ENCODE data around the gene GJB3.
"Not testable (repeated sequence)": the region's sequence is repeated elsewhere in the genome, so short reads cannot be mapped to it uniquely, and the experiment has no call there.

Gene GJB3

DNA sequence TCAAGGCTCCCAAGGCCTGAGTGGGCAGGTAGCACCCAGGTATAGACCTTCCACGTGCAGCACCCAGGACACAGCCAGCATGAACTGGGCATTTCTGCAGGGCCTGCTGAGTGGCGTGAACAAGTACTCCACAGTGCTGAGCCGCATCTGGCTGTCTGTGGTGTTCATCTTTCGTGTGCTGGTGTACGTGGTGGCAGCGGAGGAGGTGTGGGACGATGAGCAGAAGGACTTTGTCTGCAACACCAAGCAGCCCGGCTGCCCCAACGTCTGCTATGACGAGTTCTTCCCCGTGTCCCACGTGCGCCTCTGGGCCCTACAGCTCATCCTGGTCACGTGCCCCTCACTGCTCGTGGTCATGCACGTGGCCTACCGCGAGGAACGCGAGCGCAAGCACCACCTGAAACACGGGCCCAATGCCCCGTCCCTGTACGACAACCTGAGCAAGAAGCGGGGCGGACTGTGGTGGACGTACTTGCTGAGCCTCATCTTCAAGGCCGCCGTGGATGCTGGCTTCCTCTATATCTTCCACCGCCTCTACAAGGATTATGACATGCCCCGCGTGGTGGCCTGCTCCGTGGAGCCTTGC is 19.7 kb upstream of the GJB3 start:
- DNase-seq, result no peak

DNA sequence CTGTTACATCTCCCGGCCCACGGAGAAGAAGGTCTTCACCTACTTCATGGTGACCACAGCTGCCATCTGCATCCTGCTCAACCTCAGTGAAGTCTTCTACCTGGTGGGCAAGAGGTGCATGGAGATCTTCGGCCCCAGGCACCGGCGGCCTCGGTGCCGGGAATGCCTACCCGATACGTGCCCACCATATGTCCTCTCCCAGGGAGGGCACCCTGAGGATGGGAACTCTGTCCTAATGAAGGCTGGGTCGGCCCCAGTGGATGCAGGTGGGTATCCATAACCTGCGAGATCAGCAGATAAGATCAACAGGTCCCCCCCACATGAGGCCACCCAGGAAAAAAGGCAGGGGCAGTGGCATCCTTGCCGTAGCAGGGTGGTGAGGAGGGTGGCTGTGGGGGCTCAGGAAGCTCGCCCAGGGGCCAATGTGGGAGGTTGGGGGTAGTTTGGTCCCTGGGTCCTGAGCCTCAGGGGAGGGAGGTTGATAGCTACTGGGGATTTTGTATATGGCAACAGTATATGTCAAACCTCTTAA is 19.2 kb upstream of the GJB3 start:
- DNase-seq, result no peak

DNA sequence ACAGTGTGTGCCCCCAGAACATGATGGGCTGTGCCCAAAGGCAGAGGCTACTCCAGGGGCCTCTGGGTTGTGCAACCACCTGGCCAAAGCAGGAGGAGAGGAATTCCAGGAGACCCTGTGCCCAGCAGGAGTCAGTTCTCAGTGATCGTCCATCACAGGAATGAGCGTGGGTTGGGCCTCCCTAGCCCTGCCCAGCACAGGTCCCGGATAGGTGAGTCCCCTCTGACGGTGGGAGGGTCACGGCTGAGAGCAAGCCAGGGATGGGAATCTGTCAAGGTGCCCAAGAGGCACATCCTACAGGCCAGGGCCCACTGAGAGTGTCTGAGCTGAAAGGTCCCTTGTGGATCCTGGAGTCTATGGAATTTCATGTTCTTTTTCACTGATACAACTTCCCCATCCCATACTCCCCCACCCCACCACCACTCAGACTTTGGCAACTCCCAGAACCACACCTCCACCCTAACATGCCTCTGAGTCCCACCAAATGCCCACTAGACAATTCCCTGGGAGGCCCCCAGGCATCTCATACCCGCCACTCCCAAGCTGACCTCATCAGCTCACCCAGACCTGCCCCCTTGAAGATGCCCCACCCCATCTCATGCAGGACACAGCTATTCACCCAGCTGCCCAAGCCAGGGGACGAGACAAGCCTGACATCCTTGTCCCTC is 18.4 kb upstream of the GJB3 start:
- no peak for DNase-seq

DNA sequence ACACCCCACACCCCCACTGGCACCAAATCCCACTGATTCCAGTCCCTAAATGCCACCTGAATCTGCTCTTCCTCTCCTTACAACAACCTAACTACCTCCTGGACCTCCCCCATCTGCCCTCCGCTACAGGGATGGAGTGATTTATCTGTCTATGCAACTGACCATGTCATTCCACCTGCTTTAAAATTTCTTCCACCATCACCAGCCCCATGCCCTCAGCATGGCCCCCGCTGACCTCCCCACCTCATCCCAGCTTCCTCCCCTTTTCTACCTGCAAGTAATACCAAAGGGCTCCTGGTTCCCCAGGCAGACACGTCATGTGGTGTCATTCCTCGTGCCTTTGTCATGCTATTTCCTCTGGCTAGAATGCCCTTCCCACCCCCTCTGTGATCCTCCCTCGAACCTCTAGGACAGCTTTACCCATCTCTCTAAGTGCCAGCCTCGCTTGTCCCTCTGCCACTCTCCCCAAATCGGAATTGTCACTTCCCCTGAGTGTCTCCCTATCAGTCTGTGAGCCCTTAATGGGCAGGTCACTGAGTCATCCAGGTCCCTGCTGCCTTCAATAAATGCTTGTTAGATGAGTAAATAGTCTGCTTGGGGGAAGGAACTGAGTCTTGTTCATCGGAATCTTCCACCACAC is 17.8 kb upstream of the GJB3 start:
- no peak for DNase-seq

DNA sequence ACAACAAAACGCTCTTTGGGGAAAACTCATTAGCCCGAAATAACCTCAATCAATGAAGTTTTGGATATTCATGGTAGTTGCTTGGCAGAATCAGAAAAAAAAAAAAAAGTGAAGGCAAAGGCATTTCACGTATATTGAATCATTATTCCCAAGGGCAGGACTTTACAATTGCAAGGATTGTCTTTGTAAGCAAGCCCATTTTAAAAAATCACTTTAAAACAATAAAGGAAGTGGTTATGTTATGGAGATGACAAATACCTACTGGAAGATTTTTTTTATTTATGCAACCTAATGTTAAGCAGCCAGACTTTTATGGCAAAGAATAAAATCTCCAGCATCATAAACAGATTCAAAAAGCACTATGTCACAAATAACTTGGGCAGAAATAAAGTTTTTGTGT is 12.2 kb upstream of the GJB3 start:
- DNase-seq, result no peak

DNA sequence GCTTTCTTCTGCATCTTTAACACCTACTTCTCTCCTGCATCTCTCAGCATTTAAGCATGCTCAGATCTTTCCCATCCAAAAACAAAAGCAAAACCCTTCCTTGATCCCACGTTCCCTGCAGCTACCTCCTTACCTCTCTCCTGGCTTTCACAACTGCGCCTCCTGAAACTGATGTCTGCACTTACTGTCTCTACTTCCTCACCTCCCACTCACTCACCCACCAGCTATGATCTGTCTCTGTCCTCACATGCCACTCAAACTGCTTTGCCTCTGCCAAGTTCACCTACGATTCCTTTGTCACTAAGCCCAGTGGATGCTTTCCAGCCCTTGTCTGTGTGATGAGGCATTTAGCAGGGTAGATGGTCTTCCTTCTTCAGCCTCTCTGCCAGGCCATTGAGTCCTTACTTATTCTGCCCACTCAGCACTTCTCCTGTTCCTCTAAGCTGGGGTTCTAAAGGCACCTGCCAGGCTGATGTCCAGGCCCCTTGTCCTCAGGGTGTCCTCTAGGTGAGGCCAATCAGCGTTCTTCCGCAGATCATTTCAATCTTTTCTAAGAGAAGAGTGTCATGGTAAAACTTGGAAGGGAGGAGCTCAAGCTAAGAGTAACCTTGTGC is 10.0 kb upstream of the GJB3 start:
- no peak for DNase-seq

DNA sequence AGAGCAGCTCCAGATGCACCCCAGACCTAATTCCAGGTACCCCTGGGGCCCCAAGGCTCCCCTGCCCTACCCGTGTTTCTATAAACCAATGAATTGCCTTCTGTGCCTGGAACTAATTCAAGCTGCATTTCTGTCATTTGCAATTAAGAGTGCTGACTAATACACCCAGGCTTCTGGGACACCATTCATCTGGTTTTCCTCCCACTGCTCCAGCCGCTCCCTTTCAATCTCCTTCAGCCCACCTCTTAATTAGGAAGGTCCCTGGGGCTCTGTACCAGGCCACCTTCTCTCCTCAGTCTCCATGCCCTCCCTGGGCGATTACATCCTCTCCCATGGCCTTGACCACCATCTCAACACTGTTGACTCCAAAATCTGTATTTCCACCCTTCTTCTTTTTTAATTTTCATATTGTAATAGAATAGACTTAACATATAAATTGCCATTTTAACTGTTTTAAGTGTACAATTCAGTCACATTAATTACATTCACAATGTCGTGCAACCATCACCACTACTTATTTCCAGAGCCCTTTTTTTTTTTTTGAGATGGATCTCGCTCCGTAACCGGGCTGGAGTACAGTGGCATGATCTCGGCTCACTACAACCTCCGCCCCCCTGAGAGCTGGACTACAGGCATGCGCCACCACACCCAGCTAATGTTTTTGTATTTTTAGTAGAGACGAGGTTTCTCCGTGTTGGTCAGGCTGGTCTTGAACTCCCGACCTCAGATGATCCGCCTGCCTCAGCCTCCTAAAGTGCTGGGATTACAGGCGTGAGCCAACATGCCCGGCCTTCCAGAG is 9.2 kb upstream of the GJB3 start:
- no peak for DNase-seq

DNA sequence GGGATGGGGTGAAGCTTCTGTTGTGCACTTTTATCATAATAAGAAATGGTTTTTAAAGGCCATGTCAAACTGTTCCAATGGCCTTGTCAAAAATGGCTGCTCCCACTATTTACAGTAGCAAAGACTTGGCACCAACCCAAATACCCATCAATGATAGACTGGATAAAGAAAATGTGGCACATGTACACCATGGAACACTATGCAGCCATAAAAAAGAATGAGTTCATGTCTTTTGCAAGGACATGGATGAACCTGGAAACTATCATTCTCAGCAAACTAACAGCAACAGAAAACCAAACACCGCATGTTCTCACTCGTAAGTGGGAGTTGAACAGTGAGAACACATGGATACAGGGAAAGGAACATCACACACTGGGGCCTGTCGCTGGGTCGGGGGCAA is 7.9 kb upstream of the GJB3 start:
- not testable (repeated sequence) for DNase-seq

DNA sequence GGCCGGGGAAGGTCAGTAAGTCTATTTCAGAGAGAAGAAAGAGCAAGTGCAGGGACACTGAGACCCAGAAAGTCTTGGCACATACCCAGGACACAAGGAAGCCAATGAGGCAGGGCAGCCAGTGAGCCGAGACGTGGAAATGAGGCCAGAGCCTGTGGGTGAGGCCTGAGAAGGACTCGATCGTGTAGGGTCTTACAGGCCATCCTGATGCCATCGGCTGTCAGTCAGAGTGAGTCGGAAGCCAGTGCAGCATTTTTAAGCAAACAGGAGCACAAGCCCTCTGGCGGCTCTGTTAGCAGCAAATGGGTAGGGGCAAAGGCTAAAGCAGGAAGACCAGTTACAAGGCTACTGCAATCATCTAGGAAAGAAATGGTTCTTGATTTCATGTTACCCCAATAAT is 6.1 kb upstream of the GJB3 start:
- DNase-seq, result no peak

DNA sequence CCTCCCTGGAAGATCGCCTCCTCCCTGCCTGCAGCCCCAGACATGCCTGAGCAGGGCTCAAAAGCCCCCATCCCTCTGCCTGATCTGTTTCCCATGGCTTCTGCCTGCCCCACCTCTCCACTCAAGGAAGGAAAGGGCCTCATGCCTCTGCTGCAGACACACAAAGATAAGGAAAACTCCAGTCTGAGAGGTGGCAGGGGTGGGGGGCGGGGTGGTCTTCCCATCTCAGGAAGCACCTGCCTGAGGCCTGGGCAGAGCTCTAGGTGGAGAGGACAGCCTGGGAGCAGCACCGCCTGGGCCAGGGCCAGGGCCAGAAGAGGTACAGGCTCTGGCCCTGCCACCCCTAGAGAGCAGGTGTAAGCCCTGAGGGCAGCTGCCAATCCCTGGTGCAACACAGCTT is 4.1 kb upstream of the GJB3 start:
- DNase-seq, result no peak

DNA sequence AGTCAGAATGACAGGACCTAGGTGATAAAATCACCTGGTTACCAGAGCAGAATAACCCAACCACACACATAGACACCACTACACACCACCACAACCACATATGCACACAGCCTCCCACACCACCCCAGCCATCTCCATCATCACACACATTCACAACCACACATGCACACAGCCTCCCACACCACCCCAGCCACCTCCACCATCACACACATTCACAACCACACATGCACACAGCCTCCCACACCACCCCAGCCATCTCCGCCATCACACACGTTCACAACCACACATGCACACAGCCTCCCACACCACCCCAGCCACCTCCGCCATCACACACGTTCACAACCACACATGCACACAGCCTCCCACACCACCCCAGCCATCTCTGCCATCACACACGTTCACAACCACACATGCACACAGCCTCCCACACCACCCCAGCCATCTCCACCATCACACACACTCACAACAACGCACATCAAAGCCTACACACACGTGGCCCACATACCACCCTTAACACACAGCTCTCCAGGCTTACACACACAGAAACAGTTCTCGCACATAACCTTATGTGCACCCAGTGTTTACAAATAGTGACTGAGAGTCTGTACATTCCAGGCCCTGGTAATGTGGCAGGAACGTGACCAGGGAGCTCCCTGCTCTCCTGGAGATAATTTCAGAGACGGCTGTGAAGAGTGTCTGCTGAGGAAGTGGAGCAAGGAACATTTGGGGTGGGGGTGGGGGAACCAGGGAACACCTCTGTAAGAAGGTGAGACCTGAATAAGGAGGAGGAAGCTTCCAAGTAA is 3.3 kb upstream of the GJB3 start:
- DNase-seq, result no peak

DNA sequence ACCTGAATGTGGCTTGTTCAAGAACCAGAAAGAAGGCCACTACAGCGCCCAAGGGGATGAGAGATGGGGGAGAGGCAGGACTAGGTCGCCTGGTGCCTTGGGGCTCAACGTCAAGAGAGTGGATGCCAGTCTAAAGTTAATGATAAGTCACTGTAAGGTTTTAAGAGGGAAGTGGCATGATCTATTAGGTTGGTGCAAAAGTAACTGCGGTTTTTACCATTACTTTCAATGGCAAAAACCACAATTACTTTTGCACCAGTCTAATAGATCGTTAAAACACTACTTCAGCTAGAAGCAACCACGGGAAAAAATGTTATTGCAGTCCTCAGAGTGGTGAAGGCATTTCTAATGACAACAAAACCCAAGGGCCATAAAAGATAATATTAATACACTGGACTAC is 2.6 kb upstream of the GJB3 start:
- no peak for DNase-seq

DNA sequence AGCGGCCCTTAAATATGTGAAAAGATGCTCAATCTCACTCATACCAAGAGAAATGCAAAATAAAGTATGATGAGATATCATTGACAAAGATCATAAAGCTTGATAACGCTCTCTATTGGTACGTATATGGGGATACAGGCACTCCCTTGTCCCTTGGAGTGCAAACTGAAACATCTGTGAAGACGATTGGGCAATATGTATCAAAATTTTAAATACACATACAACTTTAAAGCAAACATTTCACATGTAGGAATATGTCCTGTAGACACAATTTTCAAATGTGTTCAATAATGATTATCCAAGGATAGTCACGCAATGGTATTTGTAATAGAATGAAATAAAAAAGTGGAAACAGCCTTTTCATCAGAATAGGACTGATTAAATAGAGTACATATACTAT is 2.0 kb upstream of the GJB3 start:
- no peak for DNase-seq

DNA sequence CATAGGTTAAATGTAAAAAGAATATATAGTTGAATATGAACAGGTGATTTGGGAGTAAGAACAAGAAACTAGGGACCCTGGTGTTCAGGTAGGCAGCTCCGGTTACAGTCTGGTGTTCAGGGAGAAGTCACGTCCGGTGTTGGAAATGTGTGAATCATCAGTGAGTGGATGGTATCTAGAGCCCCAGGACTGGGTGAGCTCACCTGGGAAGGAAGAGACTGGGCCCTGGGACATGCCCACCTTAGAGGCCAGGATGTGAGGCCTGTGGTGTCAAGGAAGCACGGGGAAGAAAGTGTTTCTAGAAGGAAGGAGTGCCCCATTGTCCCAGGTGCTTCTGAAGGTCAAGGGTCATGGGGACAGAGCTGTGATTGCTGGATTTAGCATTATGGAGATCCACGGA is 1.5 kb upstream of the GJB3 start:
- no peak for DNase-seq

DNA sequence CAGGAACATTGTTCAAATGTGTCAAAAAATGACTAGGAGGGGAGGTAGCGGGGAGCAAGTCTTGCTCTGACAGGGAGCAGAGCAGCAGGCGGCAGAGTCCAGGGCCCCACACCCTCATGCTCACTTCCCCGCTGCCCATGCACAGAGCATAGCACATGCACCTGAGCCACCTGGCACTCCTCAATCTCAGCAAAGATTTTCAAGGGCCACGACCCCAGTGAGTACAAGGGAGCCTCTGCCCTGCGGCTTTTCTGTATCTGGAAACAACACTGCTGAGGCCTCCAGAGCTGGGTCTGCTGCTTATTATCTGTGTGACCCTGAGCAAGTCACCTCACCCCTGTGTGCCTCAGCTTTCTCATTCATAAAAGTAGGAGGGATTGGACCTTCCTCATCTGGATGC is 1.1 kb upstream of the GJB3 start:
- no peak for DNase-seq

DNA sequence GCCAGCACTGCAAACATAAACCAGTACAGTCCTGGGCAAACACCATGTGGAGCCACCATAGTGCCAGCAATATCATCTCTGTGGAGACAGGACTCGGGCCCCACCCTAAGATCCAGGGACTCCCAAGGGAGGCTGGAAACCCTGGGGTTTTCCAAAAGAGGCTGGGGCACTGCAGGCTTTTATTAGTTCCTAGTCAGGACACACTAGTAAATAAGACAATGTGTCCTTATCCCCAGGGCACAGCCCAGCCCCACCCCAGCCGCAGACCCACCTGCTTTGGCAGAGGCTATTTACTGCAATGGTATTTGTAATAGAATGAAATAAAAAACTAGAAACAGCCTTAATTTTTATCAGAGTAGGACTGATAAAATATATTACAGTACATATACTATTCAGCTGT is 486 bp upstream of the GJB3 start:
- DNase-seq, result no peak

DNA sequence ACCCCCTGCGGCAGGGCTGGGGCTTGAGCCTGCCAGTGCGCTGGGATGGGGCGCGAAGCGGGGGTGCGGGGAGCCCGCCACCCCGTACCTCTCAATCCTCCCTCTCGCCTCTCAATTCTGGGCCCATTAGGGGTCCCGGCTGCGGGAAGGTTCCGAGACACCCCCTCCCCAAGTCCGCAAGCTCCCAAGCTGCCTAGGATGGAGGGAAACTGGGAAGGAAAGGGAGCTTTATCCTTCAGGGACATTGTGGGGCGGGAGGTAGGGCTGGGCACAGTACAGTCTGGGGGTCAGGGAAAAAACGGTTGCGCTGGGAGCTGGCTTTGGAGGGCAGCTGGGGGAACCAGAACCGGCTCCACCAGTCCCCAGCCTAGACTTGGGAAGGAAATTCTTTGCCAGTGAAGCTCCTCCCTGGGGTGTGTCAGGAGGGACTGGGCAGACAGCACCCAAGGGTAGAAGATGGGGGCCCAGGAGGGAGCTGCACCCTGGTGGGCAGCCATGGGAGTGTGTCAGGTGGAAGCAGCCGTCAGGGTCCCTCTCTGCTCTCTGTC is 904 bp downstream of the GJB3 start:
- DNase-seq, result no peak

DNA sequence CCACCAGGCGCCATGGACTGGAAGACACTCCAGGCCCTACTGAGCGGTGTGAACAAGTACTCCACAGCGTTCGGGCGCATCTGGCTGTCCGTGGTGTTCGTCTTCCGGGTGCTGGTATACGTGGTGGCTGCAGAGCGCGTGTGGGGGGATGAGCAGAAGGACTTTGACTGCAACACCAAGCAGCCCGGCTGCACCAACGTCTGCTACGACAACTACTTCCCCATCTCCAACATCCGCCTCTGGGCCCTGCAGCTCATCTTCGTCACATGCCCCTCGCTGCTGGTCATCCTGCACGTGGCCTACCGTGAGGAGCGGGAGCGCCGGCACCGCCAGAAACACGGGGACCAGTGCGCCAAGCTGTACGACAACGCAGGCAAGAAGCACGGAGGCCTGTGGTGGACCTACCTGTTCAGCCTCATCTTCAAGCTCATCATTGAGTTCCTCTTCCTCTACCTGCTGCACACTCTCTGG is 3.8 kb downstream of the GJB3 start:
- no peak for DNase-seq

DNA sequence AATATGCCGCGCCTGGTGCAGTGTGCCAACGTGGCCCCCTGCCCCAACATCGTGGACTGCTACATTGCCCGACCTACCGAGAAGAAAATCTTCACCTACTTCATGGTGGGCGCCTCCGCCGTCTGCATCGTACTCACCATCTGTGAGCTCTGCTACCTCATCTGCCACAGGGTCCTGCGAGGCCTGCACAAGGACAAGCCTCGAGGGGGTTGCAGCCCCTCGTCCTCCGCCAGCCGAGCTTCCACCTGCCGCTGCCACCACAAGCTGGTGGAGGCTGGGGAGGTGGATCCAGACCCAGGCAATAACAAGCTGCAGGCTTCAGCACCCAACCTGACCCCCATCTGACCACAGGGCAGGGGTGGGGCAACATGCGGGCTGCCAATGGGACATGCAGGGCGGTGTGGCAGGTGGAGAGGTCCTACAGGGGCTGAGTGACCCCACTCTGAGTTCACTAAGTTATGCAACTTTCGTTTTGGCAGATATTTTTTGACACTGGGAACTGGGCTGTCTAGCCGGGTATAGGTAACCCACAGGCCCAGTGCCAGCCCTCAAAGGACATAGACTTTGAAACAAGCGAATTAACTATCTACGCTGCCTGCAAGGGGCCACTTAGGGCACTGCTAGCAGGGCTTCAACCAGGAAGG is 4.3 kb downstream of the GJB3 start:
- no peak for DNase-seq

DNA sequence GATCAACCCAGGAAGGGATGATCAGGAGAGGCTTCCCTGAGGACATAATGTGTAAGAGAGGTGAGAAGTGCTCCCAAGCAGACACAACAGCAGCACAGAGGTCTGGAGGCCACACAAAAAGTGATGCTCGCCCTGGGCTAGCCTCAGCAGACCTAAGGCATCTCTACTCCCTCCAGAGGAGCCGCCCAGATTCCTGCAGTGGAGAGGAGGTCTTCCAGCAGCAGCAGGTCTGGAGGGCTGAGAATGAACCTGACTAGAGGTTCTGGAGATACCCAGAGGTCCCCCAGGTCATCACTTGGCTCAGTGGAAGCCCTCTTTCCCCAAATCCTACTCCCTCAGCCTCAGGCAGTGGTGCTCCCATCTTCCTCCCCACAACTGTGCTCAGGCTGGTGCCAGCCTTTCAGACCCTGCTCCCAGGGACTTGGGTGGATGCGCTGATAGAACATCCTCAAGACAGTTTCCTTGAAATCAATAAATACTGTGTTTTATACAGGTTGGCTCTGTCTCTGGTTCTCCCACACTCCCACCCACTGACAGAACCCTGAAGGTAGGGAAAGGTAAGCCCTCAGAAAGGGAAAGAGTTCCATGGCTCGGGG is 5.0 kb downstream of the GJB3 start:
- no peak for DNase-seq

All from T-helper 1 cell (primary cell).